NCI-H146 (cell line): Measurements from ENCODE around the gene CIP2A.

Experiments used
- DNase-seq: peaks from one replicate; lab custom pipeline; 2025; lab: John Stamatoyannopoulos, UW

CIP2A gene

GRCh38 chr3:108510496-108510895 is 78.7 kb downstream of the CIP2A start, which contains the start of gene MYH15:
MYH15 (minus strand) TSS chr3:108510596; CDS start chr3:108510530, 66 bp downstream.
- no peak for DNase-seq

GRCh38 chr3:108509871-108510270 is 79.4 kb downstream of the CIP2A start:
- no peak for DNase-seq

- peak; percentile 52 for DNase-seq
These were observed 80.0 kb downstream of the CIP2A start for GRCh38 chr3:108509263-108509662.

- DNase-seq, result no peak
These were observed 81.3 kb downstream of the CIP2A start for GRCh38 chr3:108507902-108508301.

- DNase-seq, result peak; percentile 4
These were observed 83.4 kb downstream of the CIP2A start for GRCh38 chr3:108505811-108506210.

- DNase-seq, result no peak
These were observed 85.5 kb downstream of the CIP2A start for GRCh38 chr3:108503722-108504121.

GRCh38 chr3:108501535-108501934 is 87.7 kb downstream of the CIP2A start:
- DNase-seq, result no peak

GRCh38 chr3:108500728-108501127 is 88.5 kb downstream of the CIP2A start:
- no peak for DNase-seq
